NCI-H1048 (cell line): ENCODE measurements around the gene PRAMEF15.
"Not testable (repeated sequence)": the region's sequence is repeated elsewhere in the genome, so short reads cannot be mapped to it uniquely, and the experiment has no call there.

Experiments used
- DNase-seq: peaks from one replicate; lab custom pipeline; 2025; lab: John Stamatoyannopoulos, UW

Gene PRAMEF15

DNA sequence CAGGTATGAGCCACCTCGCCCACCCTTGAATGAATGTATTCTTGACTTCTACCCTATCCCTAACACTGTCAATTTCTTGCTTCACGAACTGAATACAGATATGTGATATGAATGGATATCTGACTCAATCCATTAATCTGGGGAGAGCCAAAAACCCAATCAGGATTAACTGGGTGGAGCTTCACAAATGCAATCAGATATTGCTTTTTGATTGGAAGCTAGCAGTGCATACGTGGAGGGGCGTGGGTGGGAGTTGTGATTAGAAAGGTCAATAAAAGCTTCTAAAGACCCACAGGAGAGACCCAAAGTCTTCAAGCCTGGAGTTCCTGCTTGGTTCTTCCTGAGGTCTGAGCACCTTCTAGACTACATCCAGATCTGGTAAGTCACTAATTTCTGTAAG is at the start of gene PRAMEF15:
Gene PRAMEF15 (plus strand): TSS at position 301 of the 400 bp plus-strand sequence. CDS start 2,827 bp downstream, outside the sequence.
- not testable (repeated sequence) for DNase-seq

DNA sequence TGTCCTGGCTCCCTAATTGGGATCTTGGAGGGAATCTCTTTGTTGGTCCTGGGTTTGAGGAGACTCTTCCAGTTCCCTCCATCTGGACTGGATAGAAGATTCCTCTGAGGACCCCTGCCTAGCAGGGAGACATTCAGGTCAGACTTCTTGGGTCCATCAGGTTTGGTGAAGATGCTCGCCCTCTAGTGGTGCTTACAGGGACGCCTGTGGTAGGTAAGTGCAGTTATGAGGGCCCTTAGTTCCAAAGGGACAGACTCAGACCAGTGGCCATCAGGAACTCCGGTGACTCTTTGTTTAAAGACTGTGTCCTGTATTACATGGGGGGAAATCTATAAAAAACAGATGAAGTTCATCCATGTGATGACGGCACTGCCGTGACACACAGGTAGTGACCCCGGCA is 38.4 kb upstream of the PRAMEF15 start:
- not testable (repeated sequence) for DNase-seq

DNA sequence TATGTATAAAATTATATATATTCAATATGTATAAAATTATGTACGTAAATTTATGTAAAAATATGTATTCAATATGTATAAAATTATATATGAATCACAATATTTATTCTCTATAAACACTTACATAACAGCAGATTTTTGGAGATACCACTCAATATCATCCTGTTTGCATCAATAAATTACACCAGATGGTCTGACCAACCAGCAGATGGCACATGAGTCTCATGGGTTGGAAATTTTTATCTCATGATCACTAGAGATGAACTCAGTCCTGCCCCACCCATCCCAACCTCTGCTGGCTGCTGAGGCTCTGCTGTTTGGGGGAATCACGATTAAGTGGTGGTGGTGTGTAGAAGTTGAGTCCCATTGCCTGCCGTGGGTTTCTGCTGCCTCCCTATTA is 35.8 kb upstream of the PRAMEF15 start:
- DNase-seq: not testable (repeated sequence)

DNA sequence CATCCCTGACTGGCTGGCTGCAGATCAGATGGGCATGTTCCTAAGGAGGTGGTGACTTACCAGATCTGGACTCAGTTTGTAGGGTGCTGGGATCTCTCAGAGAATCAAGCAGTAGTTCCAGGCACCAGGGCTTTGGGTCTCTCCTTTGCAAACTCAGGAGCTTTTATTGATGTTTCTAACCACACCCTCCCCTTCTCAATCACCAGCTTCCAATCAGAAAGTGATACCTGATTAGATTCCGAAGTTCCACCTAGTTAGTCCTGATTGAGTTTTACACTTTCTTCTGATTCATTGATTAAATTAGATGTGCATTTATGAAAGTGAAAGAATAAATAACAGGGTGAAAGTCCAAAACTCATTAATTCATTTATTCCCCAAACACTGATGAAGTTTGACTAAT is 30.3 kb upstream of the PRAMEF15 start, which contains the start of gene PRAMEF8:
Gene PRAMEF8 (minus strand): TSS at position 101 of the 400 bp plus-strand sequence. CDS start 1,046 bp downstream, outside the sequence.
- not testable (repeated sequence) for DNase-seq

DNA sequence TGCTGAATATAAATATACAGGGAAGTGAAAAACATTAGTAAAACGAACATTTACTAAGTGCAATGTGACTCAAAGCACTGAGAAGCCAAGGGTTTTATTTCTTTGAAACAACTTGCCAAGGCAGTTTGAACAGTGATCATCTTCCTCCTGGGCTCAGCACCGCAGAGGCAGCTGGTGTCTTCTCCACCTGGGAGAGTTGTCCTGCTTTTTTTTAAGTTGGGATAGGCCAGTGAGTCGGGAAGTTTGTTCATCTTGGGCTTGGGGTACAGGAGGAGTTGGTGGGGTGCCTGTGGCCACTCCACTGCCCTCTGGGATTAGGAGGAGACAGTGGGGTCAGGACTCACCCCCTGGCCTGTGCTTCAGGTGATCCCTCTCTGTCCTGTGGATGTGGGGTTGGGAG is 26.4 kb upstream of the PRAMEF15 start:
- not testable (repeated sequence) for DNase-seq

DNA sequence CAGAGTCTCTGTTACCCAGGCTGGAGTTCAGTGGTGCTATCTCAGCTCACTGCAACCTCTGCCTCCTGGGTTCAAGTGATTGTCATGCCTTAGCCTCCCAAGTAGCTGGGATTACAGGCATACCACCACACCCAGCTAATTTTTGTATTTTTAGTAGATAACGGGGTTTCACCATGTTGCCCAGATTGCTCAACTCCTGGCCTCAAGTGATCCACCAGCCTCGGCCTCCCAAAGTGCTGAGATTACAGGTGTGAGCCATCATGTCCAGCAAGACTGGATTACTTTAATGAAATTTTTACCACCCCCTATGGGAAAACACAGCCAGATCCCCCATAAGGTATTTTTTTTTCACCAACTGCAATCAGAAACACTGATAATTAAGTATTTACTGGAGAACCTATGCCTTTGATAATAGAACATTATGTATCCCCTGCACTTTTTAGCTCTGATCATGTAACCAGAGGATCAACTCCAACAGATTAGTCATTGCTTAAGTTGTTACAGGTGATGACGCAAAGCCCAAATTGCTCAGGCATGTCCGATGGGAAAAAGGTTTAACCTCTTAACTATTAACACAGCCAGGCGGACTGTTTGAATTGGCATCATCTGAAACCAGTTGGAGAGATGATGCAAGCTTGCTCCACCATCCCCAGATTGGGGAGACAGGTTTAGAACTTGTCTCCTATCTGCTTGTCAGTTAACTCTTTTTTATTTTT is 18.0 kb upstream of the PRAMEF15 start:
- not testable (repeated sequence) for DNase-seq

DNA sequence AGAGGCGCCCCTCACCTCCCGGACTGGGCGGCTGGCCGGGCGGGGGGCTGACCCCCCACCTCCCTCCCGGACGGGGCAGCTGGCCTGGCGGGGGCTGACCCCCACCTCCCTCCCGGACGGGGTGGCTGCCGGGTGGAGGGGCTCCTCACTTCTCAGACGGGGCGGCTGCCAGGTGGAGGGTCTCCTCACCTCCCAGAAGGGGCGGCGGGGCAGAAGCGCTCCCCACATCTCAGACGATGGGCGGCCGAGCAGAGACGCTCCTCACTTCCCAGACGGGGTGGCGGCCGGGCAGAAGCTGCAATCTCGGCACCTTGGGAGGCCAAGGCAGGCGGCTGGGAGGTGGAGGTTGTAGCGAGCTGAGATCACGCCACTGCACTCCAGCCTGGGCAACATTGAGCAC is 16.7 kb upstream of the PRAMEF15 start:
- not testable (repeated sequence) for DNase-seq

DNA sequence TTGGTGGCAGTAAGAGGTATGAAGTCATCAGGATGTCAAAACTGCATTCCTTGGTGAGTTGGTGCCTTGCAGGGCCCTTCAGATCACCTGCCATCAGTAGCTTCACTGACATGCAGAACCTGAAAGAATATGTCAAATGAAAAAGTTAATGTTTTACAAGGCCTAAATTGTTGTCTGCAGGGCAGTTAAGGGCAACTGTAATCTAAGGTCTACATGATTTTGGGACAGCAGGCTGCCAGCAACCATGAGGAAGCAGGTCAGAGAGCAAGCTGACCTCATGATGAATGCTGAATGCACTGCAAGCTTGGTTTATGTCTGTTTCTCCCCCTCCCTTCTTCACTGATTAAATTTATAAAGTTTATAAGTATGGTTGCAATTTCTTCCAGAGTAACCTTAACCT is 13.2 kb upstream of the PRAMEF15 start:
- DNase-seq: not testable (repeated sequence)

DNA sequence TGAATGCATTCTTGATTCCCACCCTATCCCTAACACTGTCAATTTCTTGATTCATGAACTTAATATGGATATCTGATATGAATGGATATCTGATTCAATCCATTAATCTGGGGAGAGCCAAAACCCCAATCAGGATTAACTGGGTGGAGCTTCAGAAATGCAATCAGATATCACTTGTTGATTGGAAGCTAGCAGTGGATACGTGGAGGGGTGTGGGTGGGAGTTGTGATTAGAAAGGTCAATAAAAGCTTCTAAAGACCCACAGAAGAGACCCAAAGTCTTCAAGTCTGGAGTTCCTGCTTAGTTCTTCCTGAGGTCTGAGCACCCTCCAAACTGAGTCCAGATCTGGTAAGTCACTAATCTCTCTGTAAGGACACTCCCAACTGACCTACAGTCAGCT is 12.1 kb upstream of the PRAMEF15 start, which contains the start of gene PRAMEF33:
Gene PRAMEF33 (plus strand): TSS at position 301 of the 400 bp plus-strand sequence. CDS start 2,416 bp downstream, outside the sequence.
- not testable (repeated sequence) for DNase-seq

DNA sequence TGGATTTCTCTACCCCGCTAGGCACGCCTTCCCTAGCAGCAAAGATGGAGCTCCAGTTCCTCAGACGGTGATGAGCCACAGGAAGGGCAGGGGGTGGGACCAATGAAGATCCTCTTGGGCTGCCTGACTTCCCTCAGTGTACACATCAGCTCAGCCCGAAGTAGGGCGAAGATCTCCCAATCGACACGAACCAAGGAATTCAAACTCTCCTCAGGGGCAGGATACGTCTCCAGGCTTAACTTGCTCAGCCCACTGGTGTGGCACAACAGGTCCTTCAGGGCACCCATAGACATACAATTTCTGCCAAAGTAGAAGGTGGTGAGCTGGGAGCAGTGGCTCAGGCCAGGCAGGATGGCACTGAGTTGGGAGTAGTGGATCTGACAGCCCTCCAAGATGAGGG is 27.1 kb downstream of the PRAMEF15 start:
- DNase-seq: not testable (repeated sequence)

DNA sequence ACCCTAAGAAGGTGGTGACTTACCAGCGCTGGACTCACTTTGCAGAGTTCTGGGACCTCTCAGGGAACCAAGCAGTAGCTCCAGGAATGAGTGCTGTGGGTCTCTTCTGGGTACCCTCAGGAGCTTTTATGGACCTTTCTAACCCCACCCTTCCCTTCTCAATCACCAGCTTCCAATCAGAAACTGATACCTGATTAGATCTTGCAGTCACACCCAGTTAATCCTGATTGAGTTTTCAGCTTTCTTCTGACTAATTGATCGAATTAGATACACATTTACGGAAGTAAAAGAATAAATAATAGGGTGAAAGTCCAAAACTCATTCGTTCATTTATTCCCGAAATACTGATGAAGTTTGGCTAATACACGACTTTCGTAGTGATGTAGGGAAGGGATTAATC is 31.7 kb downstream of the PRAMEF15 start, which contains the start of gene PRAMEF14:
Gene PRAMEF14 (minus strand): TSS at position 101 of the 400 bp plus-strand sequence. CDS start 1,820 bp downstream, outside the sequence.
- not testable (repeated sequence) for DNase-seq

DNA sequence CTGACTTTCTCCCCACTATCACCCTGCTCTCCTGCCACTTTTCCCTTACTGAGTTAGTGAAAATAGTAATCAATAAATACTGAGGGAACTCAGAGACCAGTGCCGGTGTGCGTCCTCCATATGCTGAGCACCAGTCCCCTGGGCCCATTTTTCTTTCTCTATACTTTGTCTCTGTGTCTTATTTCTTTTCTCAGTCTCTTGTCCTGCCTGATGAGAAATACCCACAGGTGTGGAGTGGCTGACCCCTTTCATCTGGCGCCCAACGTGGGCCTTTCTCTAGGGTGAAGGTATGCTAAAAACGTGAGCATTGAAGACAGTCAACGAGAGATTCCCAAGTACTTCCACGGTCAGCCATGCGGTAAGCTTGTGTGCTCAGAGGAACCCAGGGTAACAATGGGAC is 38.1 kb downstream of the PRAMEF15 start:
- DNase-seq: not testable (repeated sequence)

DNA sequence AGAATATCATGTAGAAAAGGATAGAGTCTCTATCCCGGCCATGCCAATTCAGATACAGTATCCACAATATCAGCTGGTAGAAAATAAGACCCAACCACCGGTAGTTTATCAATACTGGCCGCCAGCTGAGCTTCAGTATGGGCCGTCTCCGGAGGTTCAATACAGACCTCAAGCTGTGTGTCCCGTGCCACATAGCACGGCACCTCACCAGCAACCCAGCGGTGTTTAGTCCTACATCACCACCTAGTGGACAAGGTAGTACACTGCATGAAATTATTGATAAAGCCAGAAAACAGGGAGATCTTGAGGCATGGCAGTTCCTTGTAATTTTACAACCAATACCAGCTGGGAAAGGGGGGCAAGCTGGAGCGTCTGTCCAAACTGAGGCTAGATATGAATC is 39.1 kb downstream of the PRAMEF15 start:
- not testable (repeated sequence) for DNase-seq

DNA sequence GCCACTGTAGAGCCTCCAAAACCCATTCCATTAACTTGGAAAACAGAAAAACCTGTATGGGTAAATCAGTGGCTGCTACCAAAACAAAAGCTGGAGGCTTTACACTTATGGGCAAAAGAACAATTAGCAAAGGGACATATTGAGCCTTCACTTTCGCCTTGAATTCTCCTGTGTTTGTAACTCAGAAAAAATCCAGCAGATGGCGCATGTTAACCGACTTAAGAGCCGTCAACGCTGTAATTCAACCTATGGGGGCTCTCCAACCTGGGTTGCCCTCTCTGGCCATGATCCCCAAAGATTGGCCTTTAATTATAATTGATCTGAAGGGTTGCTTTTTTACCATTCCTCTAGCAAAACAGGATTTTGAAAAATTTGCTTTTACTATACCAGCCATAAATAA is 41.4 kb downstream of the PRAMEF15 start:
- not testable (repeated sequence) for DNase-seq

DNA sequence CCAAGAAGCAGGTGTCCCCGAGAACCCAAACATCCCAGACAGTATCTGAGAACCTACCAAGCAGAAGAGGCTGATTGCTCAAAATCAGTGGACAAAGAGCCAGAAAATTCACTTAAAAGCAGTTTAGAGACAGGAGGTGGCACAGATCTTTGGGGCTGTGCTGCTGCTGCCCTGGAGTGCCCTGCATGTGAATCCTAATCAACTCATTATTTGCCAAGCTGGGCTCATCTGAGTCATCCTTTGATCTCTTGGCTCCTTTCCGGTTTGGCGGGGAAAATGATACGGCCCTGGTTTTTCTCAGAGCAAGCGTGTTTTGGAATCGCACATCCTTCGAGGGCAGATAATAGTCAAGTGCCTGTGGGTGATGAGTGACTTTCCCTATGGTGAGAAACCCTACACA is 47.0 kb downstream of the PRAMEF15 start:
- not testable (repeated sequence) for DNase-seq

DNA sequence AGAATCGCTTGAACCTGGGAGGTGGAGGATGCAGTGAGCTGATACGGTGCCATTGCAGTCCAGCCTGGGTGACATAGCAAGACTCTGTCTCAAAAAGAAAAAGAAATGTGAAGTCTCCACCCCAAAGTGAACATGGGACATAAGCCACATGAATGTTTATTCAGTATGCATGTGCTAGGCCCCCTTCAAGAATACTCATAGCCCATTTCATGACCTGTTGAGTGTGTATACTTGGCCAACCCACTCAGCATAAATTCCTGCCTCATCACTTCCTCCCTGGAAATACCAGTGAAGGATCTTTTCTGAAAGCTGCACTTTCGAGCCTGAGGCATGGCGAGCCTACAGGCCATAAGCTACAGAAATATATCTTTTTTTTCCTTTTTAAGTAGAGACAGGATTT is 49.5 kb downstream of the PRAMEF15 start:
- DNase-seq: not testable (repeated sequence)

DNA sequence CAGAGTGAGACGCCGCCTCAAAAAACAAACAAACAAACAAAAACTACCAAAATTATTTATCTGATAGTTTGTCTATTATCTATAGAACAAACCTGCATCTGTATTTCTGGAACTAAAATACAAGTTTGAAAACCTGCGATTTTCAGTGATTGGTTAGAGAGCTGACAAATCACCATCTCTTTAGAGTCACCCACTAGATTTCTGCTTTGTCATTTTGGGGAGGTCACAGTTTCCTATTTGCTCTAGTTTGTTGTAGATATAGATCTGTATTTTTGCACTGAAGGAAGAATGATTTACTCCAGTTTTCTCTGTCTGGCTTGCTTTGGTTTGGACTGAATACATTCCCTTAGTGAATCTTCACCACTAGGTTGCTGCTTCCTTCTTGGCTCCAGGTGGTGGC is 51.2 kb downstream of the PRAMEF15 start:
- DNase-seq: not testable (repeated sequence)

DNA sequence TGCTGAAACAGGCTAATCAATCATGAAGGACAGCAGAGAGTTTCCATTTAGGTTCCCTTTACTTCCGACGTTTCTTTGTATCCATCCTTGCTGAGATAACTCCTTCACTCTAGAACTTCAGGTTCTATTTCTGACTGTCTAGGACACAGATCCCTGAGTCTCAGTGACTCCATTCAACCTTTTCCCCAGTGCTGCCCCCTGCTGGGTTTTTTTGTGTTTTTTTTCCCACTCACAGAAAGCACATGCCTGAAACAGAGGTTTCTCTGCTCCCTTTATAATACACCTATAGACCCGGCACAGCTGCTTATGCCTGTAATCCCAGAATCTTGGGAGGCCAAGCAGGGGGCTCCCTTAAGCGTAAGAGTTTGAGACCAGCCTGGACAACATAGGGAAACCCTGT is 53.2 kb downstream of the PRAMEF15 start:
- DNase-seq: not testable (repeated sequence)
